Skeletal muscle satellite cell (primary cell): ENCODE measurements around the gene ABLIM3.

Source experiments
- H3K27me3 ChIP-seq: 2 replicates; pipeline ENCODE4 v1.7.0; 2013; ENCODE audit warnings: low read length; ENCODE audit not compliant: control insufficient read depth, insufficient read depth
- H3K36me3 ChIP-seq: 2 replicates; pipeline ENCODE4 v1.7.0; 2013; ENCODE audit warnings: mild to moderate bottlenecking, control low read depth, low read length; ENCODE audit not compliant: insufficient read depth
- H3K4me1 ChIP-seq: 2 replicates; pipeline ENCODE4 v1.7.0; 2013; ENCODE audit warnings: low read length; ENCODE audit not compliant: control insufficient read depth, insufficient read depth
- H3K4me2 ChIP-seq: 2 replicates; pipeline ENCODE4 v1.7.0; 2013; ENCODE audit warnings: mild to moderate bottlenecking, low read length
- H3K4me3 ChIP-seq: 2 replicates; pipeline ENCODE4 v1.7.0; 2013; ENCODE audit warnings: low read length
- H3K9ac ChIP-seq: 2 replicates; pipeline ENCODE4 v1.7.0; 2013; ENCODE audit warnings: mild to moderate bottlenecking, low read depth, low read length, moderate library complexity
- H3K9me3 ChIP-seq: replicated peaks from 2 replicates; pipeline ENCODE4 v1.7.0; 2013; ENCODE audit warnings: mild to moderate bottlenecking, control low read depth, low read length

Gene ABLIM3

GRCh38 chr5:149134778-149135500 is 6.4 kb upstream of the ABLIM3 start:
- Histone ChIP-seq H3K9ac (peak overlapping the region; percentile 69), H3K36me3 (no peaks in the 10 kb centered on the region), H3K27me3 (no peaks in the 10 kb centered on the region), H3K9me3 (no peaks in the 10 kb centered on the region), H3K4me1 (peaks cover 45% of the 10 kb centered on the region), H3K4me3 (no peak overlapping the region), H3K4me2 (peak overlapping the region; percentile 29)

DNA sequence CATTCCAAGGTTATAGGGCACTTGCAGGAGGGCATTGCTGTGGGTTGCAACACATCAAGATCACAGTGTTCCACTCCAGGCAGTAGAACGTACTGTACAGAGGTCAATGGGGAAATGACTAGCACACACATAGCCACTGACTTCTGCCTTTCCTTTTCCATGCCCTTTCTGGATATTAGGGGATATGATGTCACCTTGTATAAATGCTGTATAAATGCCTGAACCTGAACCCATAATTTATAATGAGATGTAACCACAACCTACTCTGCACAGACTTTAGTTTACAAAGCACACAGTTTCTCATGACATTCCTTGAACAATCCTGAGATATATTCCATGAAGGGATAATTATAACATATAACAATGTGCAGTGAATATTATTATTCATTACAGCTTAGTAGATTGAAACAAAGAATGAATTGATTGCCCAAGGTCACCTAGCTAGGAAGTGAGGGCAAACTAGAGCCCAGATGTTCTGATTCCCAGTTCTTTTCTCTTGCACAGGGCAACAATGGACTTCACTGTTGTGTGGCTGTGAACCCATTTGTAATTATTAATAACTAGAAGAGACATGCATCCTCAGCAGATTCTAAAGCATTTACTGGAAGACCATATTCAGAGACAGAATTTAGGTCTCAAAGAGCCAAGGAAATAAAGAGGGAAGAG is 5.6 kb upstream of the ABLIM3 start:
- Histone ChIP-seq H3K4me1 (peaks cover 42% of the 10 kb centered on the region), H3K4me2 (peak overlapping the region; percentile 29), H3K27me3 (no peaks in the 10 kb centered on the region), H3K9ac (peak overlapping the region; percentile 69), H3K36me3 (no peaks in the 10 kb centered on the region), H3K9me3 (no peaks in the 10 kb centered on the region), H3K4me3 (no peak overlapping the region)

DNA sequence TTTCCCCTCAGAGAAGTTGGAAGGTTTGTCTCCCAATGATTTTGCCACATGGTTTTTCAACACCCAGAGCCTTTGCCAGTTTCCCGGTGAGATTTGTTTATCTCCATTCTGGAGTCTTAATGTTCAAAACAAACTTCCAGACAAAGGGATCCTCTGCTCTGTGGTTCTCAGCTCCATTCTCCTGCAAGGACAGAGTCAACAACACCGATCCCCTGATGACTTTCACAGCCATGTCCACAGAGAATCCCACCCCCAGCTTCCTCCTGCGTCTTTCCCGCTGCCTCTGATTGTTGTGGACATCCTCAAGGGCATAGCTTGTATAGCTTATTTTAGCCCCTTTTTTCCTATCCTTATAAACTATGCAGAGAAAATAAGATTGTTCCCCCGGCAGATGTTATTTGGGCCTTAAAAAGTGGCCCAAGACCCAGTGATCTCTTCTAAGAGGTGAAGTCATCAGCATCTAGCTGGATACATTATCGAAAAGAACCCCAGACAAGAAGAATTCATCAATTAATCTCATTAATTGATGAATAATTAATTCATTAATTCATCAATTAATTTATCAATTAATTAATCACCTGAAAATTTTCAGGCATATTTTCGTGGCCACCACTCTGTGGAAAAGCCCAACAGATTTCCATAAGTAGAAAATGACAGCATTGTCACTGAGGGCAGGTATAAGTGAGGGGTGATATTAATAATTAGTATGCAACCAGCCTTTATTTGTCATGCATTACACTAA is 2.9 kb upstream of the ABLIM3 start:
- no peak overlapping the region for H3K4me3 ChIP-seq
- no peaks in the 10 kb centered on the region for H3K27me3 ChIP-seq
- no peak overlapping the region for H3K4me2 ChIP-seq
- H3K4me1 ChIP-seq, result peaks cover 44% of the 10 kb centered on the region
- no peaks in the 10 kb centered on the region for H3K9me3 ChIP-seq
- H3K9ac ChIP-seq, result no peak overlapping the region
- H3K36me3 ChIP-seq, result no peaks in the 10 kb centered on the region

DNA sequence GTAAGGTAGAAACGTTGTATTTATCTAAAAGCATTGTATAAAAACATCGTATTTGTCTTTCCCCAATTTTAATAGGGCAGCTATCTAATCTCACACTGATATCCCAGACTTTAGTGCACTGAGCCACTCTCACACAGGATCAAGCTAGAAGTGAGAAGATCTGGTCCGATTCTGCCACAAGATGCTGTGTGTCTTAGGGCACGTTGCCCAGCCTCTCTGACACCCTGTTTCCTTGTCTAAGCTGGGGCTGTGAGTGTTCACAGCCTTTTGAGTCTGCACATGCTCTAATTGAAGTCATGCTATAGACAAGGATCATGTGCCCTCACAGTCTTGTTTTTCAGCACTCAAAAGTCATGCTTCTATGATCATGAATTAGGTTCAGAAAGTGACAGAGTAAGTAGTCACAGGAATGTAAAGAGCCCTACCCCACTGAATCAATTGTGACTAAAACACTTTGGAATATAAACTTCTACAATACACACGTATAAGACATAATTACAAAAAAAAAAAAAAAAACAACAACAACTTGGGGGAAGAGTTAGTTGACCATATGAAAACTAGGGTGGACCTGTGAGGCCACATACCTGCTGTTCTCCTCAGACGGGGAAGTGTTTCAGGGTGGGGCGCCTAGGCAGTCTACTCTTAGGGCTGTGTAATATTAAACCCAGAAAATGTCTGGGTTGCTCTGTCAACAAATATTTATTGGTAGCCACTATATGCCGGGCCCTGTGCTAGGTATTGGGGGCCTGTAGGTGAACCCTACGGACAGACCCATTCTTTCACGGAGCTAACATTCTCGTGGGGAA is 893 bp upstream of the ABLIM3 start:
- Histone ChIP-seq H3K4me1 (peaks cover 38% of the 10 kb centered on the region), H3K36me3 (no peaks in the 10 kb centered on the region), H3K4me3 (no peak overlapping the region), H3K9me3 (no peaks in the 10 kb centered on the region), H3K27me3 (no peaks in the 10 kb centered on the region), H3K4me2 (peak overlapping the region; percentile 90), H3K9ac (peak overlapping the region; percentile 91)

- Histone ChIP-seq H3K27me3 (no peaks in the 10 kb centered on the region), H3K9ac (peak overlapping the region; percentile 91), H3K9me3 (no peaks in the 10 kb centered on the region), H3K4me1 (peaks cover 23% of the 10 kb centered on the region), H3K4me2 (peak overlapping the region; percentile 90), H3K36me3 (no peaks in the 10 kb centered on the region), H3K4me3 (peak overlapping the region; percentile 96)
Measured at GRCh38 chr5:149141957-149142851, 911 bp downstream of the ABLIM3 start.

DNA sequence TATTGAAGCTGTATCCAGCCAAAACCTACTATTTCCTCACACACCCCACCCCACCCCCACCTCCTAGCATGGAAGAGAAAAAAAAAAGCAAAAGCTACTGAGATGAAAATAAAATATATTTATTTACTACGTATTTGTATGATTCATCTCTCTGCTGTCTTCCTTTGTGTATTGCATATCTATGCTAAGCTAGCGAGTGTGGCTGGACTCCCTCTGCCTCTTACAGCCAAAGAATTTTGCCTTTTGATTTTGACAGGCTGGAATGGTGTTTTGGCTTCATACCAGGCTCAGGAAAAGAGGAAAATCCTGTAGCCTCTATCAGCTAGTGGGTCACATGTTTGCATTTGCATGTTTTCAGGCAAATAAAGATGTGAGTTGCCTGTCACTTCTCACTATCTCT is 2.2 kb downstream of the ABLIM3 start:
- H3K9me3 ChIP-seq, result no peaks in the 10 kb centered on the region
- H3K4me1 ChIP-seq, result peaks cover 29% of the 10 kb centered on the region
- H3K4me2 ChIP-seq, result peak overlapping the region; percentile 81
- H3K36me3 ChIP-seq, result peaks cover under 1% of the 10 kb centered on the region
- H3K4me3 ChIP-seq, result peak overlapping the region; percentile 64
- no peaks in the 10 kb centered on the region for H3K27me3 ChIP-seq
- H3K9ac ChIP-seq, result peak overlapping the region; percentile 91

DNA sequence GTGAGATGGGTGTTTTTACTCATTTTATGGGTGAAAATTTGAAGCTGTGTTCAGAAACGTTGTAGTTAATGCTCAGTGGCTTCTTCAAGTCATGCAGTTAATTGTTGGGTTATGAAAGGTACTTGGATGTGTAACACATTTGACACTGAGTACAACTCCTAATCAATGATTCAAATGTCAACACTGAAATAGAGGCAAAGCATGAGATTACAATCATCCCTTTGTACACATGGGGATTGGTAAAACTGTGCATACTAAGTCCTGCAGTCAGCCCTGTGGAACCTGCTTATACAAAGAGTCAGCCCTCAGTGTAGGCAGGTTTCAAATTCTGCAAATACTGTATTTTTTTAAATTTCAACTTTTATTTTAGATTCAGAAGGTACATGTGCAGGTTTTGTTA is 3.3 kb downstream of the ABLIM3 start:
- Histone ChIP-seq H3K9me3 (no peaks in the 10 kb centered on the region), H3K27me3 (no peaks in the 10 kb centered on the region), H3K4me1 (peaks cover 30% of the 10 kb centered on the region), H3K36me3 (peaks cover 4% of the 10 kb centered on the region), H3K9ac (peak overlapping the region; percentile 91), H3K4me3 (peak overlapping the region; percentile 64), H3K4me2 (peak overlapping the region; percentile 81)

GRCh38 chr5:149145138-149145537 is 3.8 kb downstream of the ABLIM3 start:
- Histone ChIP-seq H3K27me3 (no peaks in the 10 kb centered on the region), H3K9me3 (no peaks in the 10 kb centered on the region), H3K4me2 (peak overlapping the region; percentile 81), H3K4me1 (peaks cover 35% of the 10 kb centered on the region), H3K9ac (no peak overlapping the region), H3K4me3 (peak overlapping the region; percentile 64), H3K36me3 (peaks cover 4% of the 10 kb centered on the region)

GRCh38 chr5:149147676-149148075 is 6.4 kb downstream of the ABLIM3 start:
- no peak overlapping the region for H3K4me3 ChIP-seq
- H3K9ac ChIP-seq, result no peak overlapping the region
- H3K36me3 ChIP-seq, result peaks cover 8% of the 10 kb centered on the region
- no peaks in the 10 kb centered on the region for H3K9me3 ChIP-seq
- H3K27me3 ChIP-seq, result no peaks in the 10 kb centered on the region
- H3K4me2 ChIP-seq, result peak overlapping the region; percentile 15
- peaks cover 46% of the 10 kb centered on the region for H3K4me1 ChIP-seq

GRCh38 chr5:149149942-149150341 is 8.6 kb downstream of the ABLIM3 start:
- Histone ChIP-seq H3K9me3 (no peaks in the 10 kb centered on the region), H3K27me3 (no peaks in the 10 kb centered on the region), H3K9ac (no peak overlapping the region), H3K4me1 (peaks cover 51% of the 10 kb centered on the region), H3K4me3 (no peak overlapping the region), H3K36me3 (peaks cover 9% of the 10 kb centered on the region), H3K4me2 (no peak overlapping the region)
